Activated naive CD8-positive, alpha-beta T cell treated with anti-CD3 and anti-CD28 coated beads, Interleukin-2, amount 50 U/mL, for 16 hours (primary cell): ENCODE measurements around the gene CNPPD1.

ENCODE experiments used
- DNase-seq: peaks from one replicate; pipeline ENCODE4 v3.0.0-alpha.2; 2020; ENCODE audit warnings: low read depth, low spot score

CNPPD1 gene

DNA sequence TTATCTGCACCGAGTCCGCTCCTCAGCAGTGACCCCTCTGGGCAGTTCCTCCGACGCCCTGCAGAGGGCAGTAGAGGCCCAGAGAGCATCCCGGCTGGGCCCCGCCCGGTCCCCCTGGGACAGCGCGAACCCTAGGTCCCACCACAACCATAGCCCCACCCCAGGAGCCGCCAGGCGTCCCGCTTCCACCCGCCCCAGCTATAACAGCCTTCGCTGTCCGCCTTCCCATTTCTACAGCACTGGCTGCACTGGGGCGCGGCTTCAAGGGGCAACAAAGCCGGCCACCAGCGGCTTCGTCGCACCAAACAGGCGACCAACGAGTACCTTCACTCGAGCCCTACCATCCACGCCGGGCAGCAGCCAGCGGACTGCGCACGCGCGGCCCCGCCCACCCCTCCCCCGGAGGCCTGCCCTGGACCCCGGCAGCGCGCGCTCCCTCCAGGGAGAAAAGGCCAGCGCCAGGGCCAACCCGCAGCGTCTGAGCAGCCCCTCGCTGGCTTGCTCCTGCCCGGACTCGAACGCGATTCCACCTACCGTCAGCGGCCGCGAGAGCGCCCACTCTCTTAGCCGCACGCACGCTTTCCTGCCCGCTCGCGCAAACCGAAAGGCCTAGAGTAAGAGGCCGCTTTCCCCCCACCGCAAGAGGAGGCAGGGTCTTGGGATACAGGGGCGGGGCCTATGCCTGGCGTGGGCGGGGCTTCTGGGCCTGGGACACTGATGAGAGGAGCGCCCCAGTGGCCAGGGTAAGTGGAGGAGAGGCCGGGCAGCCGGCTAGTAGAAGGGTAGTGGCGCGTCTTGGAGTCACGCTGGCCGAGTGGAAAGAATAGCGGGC, 16.3 kb downstream of the CNPPD1 start, which contains the start of gene NHEJ1:
NHEJ1 (minus strand) TSS at position 630 of the 832 bp plus-strand sequence. CDS start 2,453 bp downstream, outside the sequence.
- peak; percentile 86 for DNase-seq

DNA sequence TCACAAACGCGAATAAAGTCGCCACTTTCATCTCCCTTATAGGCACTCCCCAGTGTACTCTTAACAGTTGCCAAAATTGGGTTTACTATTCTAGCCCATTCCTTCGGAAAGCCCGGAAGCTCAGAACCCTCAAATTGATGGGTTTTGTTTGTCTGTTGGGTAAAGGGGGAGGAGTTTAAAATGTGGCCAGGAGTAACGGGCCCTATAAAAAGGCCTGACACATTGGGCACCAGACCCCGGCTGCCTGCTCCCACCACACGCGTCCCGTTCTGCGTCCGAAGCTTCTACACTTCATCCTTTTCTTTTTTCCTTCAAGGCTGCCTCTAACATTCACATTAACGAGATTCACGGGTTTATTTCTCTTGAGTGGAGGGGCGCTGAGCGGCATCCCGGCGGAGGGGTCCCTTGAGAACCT, 16.9 kb downstream of the CNPPD1 start:
- DNase-seq, result no peak

- no peak for DNase-seq
These were observed 18.1 kb downstream of the CNPPD1 start for GRCh38 chr2:219158586-219158985.

- DNase-seq, result no peak
These were observed 18.7 kb downstream of the CNPPD1 start for GRCh38 chr2:219158025-219158424.

DNA sequence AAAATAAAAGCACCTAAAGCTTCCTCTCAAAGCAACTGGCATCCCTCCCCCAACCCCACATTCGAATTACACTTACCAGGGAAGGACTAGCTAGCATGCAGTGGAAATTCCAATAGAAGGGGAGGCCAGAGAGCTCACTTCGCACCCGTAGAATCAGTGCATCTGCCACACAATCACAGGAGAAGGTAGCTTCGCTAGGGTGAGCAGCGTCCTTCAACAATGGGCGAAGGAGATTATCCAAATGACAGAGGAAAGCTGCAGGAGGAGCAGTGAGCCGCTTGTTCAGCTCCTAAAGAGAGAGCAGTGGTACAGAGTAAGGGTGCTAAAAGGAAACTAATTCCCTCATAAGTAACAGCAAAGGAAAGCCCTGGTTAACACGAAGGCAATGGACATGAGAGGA, 19.3 kb downstream of the CNPPD1 start:
- no peak for DNase-seq

- no peak for DNase-seq
These were observed 21.6 kb downstream of the CNPPD1 start for GRCh38 chr2:219155054-219155644.

DNA sequence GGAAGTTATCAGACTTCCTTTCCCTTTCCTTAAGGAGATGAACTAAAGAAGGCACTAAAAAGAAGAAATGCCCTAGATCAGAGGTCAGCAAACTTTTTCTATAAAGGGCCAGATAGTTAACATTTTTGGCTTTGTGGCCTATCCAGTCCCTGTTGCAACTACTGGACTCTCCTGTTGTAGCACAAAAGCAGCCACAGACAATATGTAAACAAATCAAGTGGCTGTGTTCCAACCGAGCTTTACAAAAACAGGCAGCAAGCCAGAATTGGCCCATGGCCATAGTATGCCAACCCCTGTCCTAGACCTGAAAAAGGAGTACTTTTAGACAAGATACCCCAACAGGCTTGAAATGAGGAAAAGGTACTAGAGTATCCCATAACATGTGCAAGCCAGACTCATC, 27.1 kb downstream of the CNPPD1 start:
- no peak for DNase-seq

- no peak for DNase-seq
These were observed 34.4 kb downstream of the CNPPD1 start for GRCh38 chr2:219142329-219142728.

GRCh38 chr2:219140722-219141121, 36.0 kb downstream of the CNPPD1 start:
- no peak for DNase-seq

GRCh38 chr2:219133976-219134375, 42.7 kb downstream of the CNPPD1 start:
- no peak for DNase-seq

- DNase-seq, result no peak
These were observed 45.0 kb downstream of the CNPPD1 start for GRCh38 chr2:219131744-219132143.

DNA sequence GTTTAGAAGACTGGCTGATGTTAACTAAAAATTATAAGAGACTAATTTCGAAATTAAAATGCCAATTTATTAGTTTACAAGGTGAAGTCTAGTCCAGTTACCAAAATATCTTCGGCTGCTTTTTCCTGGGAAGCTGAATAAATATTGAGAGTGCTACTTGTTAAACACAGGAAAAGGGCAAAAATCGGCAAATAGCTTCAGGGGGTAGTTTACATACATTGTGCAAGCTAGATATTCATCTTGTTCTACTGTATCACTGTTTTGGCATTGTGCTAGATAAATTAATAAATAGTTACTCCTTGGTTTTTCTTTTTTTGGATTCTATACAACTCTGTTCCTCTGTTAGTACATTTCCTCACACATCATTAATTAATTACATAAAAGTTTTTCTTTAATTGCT, 45.4 kb downstream of the CNPPD1 start:
- no peak for DNase-seq

- no peak for DNase-seq
These were observed 47.1 kb downstream of the CNPPD1 start for GRCh38 chr2:219129589-219129988.

DNA sequence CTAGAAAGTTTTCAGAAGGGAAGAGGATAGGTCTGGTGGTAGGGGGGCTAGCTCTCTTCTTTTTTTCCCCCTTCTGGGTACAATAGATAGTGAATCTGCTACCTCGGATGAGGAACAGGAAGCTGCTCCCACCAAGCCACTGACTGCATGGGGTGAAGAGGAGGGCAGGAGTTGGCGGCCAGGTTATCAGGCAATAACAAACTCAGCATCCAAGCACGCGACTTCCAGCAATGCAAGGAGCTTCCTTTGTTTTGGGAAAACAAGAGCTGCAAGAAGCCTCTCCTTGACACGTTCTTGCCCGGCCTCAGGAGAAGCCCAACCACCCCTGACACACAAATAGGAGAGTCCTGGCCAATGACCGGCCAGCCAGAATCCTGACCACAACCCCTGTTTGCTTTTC, 48.3 kb downstream of the CNPPD1 start:
- DNase-seq, result no peak

DNA sequence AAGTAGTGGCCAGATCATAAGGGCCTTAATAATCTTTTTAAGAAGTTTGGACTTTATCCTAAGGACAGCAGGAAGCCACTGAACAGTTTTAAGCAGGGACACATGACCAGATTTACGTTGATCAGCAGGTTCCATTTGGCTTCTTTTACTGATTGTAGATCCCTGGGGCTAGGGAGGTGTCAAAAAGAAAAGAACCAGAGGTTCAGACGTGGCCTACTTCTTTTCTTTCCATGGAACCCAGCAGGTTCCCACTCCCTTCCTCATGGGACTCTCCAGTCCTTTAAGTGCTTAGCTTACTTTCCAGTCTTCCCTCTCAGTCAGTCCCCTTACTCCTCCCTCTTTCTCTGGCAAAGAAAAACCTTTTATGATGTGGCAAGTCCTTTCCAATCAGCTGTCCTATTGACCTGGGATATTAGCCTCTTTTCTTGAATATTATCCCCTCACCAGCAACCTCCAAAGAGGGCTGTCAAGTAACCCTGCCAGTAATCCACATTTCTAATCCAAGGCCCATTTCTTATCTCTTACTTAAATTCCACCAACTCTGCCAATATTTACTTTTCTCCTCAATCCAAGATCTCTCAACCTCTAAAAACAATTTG, 49.6 kb downstream of the CNPPD1 start:
- no peak for DNase-seq

DNA sequence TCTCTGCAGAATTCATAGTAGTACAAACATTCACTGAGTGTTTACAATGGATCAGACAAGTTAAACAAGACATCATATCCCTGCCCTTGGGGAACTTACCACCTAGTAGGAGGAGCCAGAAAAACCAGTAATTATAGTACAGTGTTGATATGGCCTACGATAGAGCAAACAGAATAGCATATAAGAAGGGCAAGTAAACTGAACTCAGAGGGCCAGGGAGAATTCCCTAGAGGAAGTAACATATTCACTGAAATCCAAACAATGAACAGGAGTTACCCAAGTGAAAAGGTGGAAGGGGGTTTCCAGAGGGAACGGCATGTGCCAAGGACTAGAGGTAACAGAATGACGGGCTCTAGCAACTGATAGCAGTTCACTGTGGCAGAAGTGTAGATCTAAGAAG, 50.2 kb downstream of the CNPPD1 start:
- no peak for DNase-seq

DNA sequence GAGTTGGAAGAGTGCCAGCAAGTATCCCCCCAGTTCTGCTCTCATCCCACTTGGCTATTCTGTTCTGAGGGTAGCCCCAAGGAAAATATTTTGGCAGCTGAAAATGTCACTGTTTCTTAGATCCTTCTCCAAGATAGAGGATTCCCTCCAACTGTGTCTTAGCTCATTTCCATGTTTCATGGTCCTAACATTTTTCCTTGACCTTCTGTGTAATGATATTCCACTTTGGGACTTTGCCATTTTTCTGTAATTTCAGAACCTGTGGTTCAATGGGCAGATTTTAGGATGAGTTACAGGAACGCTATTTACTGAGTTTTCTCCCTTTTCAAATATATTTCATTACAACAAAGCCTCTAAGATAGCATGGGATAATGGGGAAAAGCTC, 50.8 kb downstream of the CNPPD1 start:
- no peak for DNase-seq

DNA sequence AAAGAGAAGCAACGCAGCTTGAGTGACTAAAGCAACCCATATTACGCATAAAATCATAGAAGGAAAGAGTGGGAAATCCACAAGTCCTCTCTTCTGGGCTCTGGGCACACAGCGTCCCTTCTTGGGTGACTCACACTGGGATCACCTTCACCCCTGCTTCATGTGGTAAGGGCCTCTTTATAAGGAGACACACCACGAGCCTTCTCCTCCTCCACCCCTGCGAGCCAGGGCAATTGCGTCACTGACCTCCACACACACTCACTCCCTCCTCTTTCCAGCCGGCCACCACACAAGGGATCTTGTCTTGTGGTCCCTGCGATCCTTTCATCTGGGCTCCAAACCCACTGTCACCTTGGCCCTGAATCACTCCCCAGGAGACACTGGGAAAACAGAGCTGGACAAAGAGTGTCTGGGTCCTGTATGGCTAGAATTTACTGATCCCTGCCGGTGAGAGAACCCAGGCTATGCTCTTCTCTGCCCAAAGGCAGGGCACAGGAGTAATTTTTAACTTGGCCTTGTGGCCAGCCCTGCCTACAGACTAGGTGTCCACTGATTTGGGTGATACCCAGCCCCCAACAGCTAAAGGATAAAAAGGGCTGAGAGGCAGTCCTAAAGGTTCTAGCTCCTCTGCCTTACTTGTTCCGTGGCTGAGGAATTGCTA, 51.4 kb downstream of the CNPPD1 start:
- no peak for DNase-seq

DNA sequence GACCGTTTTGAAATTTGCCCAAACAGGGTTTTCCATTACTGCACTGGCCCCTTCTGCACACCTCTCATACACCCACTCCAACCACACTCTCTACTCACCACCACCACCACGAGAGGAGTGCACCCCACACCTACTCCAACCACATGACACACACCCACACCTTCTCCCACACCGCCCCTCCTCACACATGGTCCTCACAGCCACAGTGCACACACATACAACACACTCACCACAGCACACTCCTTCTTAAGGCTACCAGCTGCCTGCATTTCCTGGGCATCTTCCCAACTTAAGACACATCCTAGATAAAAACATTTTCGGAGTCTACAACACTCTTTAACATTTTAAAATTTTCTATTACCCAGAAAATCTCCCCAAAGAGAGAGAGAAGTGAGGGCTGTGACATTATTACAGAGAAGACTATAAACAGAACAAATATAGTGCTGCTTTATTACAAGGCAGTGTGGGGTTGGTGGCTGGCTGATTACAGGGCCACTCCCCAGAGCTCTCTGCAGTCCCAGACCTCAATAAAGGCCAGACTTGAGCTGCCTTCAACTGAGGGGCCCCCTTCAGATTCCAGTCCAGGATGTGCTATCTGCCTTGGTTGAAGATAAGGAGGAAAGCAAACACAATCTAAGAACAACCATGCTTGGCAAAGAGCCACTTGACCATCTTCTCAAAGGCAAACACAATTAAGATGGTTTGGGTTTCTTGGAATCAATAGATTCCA, 52.2 kb downstream of the CNPPD1 start:
- DNase-seq, result no peak

DNA sequence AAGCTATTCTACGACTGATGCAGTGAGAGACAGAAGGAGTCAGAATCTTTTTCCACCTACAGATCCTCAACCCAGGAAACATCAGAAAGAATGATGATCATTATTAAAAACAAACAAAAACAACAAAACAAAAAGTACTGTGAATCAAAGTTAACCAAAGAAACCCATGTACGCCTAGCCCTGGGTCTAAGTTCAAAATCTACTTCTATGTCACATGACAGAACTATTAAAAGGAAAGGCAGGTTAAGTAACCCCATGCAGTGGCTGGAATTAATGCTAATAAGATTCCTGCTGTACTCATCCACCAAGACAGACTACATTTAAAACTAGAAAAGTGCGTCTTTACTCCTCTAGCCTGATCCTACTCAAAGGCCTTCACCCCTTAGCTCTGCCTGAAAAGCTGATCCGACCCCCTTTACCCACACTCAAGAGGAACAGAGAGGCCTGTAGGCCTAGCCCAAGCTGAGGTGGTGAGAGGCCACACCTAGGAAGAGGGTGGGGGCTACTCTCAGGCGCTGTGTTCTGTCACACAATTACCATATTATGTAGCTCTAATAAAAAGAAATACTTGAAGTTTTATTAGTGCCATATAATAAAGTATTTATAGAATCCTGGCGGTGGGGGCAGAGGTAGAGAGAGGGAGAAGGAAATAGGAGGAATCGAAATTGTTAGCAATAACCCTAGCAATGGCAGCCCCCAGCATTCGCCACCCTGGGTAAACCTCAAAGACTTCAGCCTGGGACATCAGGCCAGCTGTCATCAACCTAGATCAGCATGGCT, 53.2 kb downstream of the CNPPD1 start:
- DNase-seq, result no peak
